Left lung (tissue), 10 donors: ENCODE measurements around the gene PYGB. TPM values are rescaled to one million over a fixed set of nuclear protein-coding genes. Genes with fewer than 3 reads are reported as not detected.
A peak's percentile ranks its signal among the peaks of the same experiment; 100 is the strongest.

Experiments
- ATAC-seq: fragments of 200-7000 bp; cut with Tn5 transposase; one replicate; pipeline ENCODE4 v1.9.1; 2020; ENCODE audit warnings: moderate library complexity
- DNase-seq, 4 donors: peaks; one replicate each; pipeline ENCODE4 v3.0.0-alpha.2; 2013 to 2020
- H3K27ac ChIP-seq, 2 donors: fragments of 200-600 bp; sonication (generic) in 1 of 2; one replicate each; pipeline versions ENCODE4 v1.5.0 to v1.8.0; 2020 to 2021
- H3K27me3 ChIP-seq, 2 donors: fragments of 200-600 bp; sonication (generic) in 1 of 2; one replicate each; pipeline versions ENCODE4 v1.5.0 to v1.8.0; 2020 to 2021
- H3K36me3 ChIP-seq, 2 donors: fragments of 200-600 bp; sonication (generic) in 1 of 2; one replicate each; pipeline versions ENCODE4 v1.5.0 to v1.8.0; 2020 to 2021
- H3K4me1 ChIP-seq, 2 donors: fragments of 200-600 bp; one replicate each; pipeline ENCODE4 v1.8.0; 2021
- H3K4me3 ChIP-seq, 2 donors: fragments of 200-600 bp; sonication (generic) in 1 of 2; one replicate each; pipeline versions ENCODE4 v1.5.0 to v1.8.0; 2020 to 2021; ENCODE audit warnings: mild to moderate bottlenecking in 1 of 2
- H3K9me3 ChIP-seq, 2 donors: fragments of 200-600 bp; sonication (generic) in 1 of 2; one replicate each; pipeline versions ENCODE4 v1.5.0 to v1.8.0; 2020 to 2021
- CTCF ChIP-seq, 2 donors: fragments of 200-600 bp; sonication (generic) in 1 of 2; IDR thresholded peaks; one replicate each; pipeline versions ENCODE4 v1.5.0 to v1.8.0; 2021; ENCODE audit warnings: antibody characterized with exemption in 2 of 2
- intact Hi-C, 2 donors: fragments of 100-400 bp; cut with DNase I; formaldehyde crosslinking; loops; one replicate each; pipeline versions ENCODE4 v1.11.2 to v1.14.2; 2022
- polyA plus RNA-seq, 6 donors: library from polyadenylated mRNA; unstranded; fragments of 120-200 nt; gene quantifications; one replicate each; pipeline ENCODE4 v1.2.1, GENCODE V29; 2013; ENCODE audit not compliant: insufficient read length in 6 of 6
- total RNA-seq, 2 donors: library from RNA; stranded (reverse); fragmentation: NEBNext Ultra II Directional; extraction: Animal tissue kit (Norgen Biotek cat#: 25700); gene quantifications; one replicate each; pipeline ENCODE4 v1.2.1, GENCODE V29; 2021
- donor health status: DM: no; HTN: yes; CAD: no.
- donor health status: DM: no; HTN: no; CAD: no.

PYGB gene
- total and polyA plus RNA-seq, 8 donors: 37.8 to 81.3 (median 47.8) TPM

- ATAC-seq (no peak), DNase-seq (peak in 1 of 4 donors; percentile 20)
- intact Hi-C loops: no loop called here
- Histone ChIP-seq H3K36me3 (peaks cover 0 to 100% of the 10 kb centered on the region in 2 donors), H3K27me3 (no peaks in the 10 kb centered on the region), H3K9me3 (no peaks in the 10 kb centered on the region), H3K4me3 (no peak overlapping the region), H3K4me1 (no peaks in the 10 kb centered on the region), H3K27ac (no peak overlapping the region)
- no peak for TF ChIP-seq CTCF (IDR thresholded peaks at IDR 0.05)
Measured at GRCh38 chr20:25274891-25275812, 27.3 kb downstream of the PYGB start.

DNA sequence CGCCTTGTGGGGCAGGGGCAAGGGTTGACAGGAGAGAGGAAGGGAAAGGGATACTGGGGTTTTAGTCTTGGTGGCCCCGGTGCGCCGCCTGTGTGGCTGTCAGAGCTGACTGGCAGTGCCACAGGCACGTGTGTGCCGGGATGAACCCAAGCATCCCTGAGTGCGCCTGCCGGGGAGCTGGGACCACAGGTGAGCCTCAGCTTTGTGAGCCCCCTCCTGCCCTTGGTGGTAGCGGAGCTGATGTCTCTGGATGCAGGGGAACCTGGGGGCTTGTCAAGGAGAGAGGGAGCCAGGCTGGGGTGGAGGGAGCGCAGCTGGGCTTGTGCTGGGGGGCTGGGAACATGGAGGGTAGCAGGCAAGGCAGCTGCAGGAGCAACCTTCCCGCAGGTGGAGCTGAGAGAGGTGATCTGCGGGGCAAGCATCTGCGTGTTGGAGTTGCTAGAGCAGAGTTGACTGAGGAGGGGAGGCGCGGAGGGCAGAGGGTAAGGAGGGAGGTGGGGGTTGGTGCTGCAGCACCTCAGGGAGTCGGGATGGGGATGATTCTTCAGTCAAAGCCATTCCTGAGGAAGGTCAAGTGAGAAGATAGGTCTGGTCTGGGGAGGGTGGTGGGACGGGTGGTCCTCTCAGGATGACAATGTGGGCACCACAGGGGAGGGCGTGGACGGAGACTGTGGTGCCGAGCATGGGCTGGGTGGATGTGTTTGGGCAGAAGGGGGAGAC, 28.1 kb downstream of the PYGB start:
- no peak overlapping the region for H3K4me3 ChIP-seq
- H3K27me3 ChIP-seq: no peaks in the 10 kb centered on the region
- TF ChIP-seq CTCF (IDR thresholded peaks at IDR 0.05): no peak
- H3K36me3 ChIP-seq: peaks cover 0 to 100% of the 10 kb centered on the region in 2 donors
- ATAC-seq: no peak
- intact Hi-C loops: no loop called here
- no peaks in the 10 kb centered on the region for H3K4me1 ChIP-seq
- peak in 2 of 4 donors; percentile 26 to 50 for DNase-seq
- H3K27ac ChIP-seq: no peak overlapping the region
- H3K9me3 ChIP-seq: no peaks in the 10 kb centered on the region

- no peak for TF ChIP-seq CTCF (IDR thresholded peaks at IDR 0.05)
- H3K27ac ChIP-seq: no peak overlapping the region
- intact Hi-C loops: no loop called here
Measured at GRCh38 chr20:25276533-25277050, 28.7 kb downstream of the PYGB start.

DNA sequence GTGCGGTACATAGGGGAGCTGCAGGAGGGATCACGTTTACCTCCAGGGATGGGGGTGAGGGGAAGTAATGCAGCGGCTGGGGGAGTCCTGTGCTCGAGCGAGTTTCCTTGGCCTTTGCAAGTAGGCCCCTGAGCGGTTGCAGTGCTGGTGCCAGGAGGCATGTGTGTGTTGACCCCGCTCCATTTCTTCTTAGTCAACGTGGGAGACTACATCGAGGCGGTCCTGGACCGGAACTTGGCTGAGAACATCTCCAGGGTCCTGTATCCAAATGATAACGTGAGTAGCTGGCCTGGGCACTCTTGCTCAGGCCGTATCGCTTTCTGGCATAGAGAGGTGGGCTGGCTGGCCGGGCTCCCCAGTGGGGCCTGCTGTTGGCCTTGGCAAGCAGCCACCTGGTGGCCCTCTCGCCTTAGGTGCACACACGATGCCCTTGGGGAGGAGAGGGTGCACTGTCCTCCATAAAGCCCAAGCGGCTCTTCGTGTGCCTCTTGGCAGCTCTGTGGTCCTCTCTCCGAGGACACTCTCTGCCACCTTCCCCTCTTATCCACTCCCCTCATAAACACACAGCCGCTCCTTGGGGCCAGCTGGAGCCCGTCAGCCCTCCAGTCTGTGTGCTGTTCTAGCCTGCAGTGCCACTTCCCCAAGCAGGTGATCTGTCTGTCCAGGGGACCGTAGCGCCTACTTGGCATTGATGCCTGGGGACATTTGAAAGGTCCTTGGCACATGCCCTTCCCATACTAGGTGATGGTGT, 29.3 kb downstream of the PYGB start:
- Histone ChIP-seq H3K27ac (no peak overlapping the region), H3K36me3 (peaks cover 0 to 100% of the 10 kb centered on the region in 2 donors), H3K27me3 (no peaks in the 10 kb centered on the region), H3K4me3 (no peak overlapping the region), H3K4me1 (no peaks in the 10 kb centered on the region), H3K9me3 (no peaks in the 10 kb centered on the region)
- intact Hi-C loops: no loop called here
- ATAC-seq (no peak), DNase-seq (peak in 2 of 4 donors; percentile 21 to 47)
- no peak for TF ChIP-seq CTCF (IDR thresholded peaks at IDR 0.05)

More at GRCh38 chr20:25276533-25277050, 28.7 kb downstream of the PYGB start:
- Histone ChIP-seq H3K27me3 (no peaks in the 10 kb centered on the region), H3K4me1 (no peaks in the 10 kb centered on the region), H3K4me3 (no peak overlapping the region), H3K36me3 (peaks cover 0 to 100% of the 10 kb centered on the region in 2 donors), H3K9me3 (no peaks in the 10 kb centered on the region)
- no peak for ATAC-seq
- peak in 1 of 4 donors; percentile 24 for DNase-seq
